Right hindlimb (tissue), 1 donor: Measurements from ENCODE around the gene CYB5B.

Experiments used
- DNase-seq: peaks from one replicate; pipeline ENCODE4 v3.0.0-alpha.2; 2018

CYB5B gene

GRCh38 chr16:69490707-69491324, 66.4 kb downstream of the CYB5B start:
- no peak for DNase-seq

- DNase-seq = no peak
Observed at GRCh38 chr16:69494991-69495392, 70.6 kb downstream of the CYB5B start.

- DNase-seq = no peak
Observed at GRCh38 chr16:69495821-69496220, 71.4 kb downstream of the CYB5B start.

- DNase-seq = no peak
Observed at GRCh38 chr16:69496376-69496775, 72.0 kb downstream of the CYB5B start.

- no peak for DNase-seq
Observed at GRCh38 chr16:69496896-69497295, 72.5 kb downstream of the CYB5B start.

- no peak for DNase-seq
Observed at GRCh38 chr16:69497876-69498596, 73.6 kb downstream of the CYB5B start.

- no peak for DNase-seq
Observed at GRCh38 chr16:69498926-69499325, 74.5 kb downstream of the CYB5B start.

GRCh38 chr16:69499541-69500230, 75.3 kb downstream of the CYB5B start:
- DNase-seq = no peak

- no peak for DNase-seq
Observed at GRCh38 chr16:69500496-69500895, 76.1 kb downstream of the CYB5B start.

- no peak for DNase-seq
Observed at GRCh38 chr16:69501956-69502745, 77.7 kb downstream of the CYB5B start.

GRCh38 chr16:69503244-69503643, 78.8 kb downstream of the CYB5B start:
- no peak for DNase-seq

GRCh38 chr16:69508033-69508755, 83.8 kb downstream of the CYB5B start:
- no peak for DNase-seq

- no peak for DNase-seq
Observed at GRCh38 chr16:69509125-69509524, 84.7 kb downstream of the CYB5B start.

- DNase-seq = no peak
Observed at GRCh38 chr16:69511651-69512050, 87.2 kb downstream of the CYB5B start.

GRCh38 chr16:69513180-69513966, 89.0 kb downstream of the CYB5B start:
- DNase-seq = no peak

GRCh38 chr16:69514356-69514755, 89.9 kb downstream of the CYB5B start:
- DNase-seq = no peak
